Stimulated activated CD4-positive, alpha-beta T cell treated with anti-CD3 and anti-CD28 coated beads, Interleukin-1b, Interleukin-23, amount 100 ng/mL, for 48 hours (primary cell): Measurements from ENCODE around the gene JMJD1C.
A peak's percentile ranks its signal among the peaks of the same experiment; 100 is the strongest.

ENCODE experiments used
- DNase-seq: peaks from one replicate; pipeline ENCODE4 v3.0.0-alpha.2; 2020

JMJD1C gene

DNA sequence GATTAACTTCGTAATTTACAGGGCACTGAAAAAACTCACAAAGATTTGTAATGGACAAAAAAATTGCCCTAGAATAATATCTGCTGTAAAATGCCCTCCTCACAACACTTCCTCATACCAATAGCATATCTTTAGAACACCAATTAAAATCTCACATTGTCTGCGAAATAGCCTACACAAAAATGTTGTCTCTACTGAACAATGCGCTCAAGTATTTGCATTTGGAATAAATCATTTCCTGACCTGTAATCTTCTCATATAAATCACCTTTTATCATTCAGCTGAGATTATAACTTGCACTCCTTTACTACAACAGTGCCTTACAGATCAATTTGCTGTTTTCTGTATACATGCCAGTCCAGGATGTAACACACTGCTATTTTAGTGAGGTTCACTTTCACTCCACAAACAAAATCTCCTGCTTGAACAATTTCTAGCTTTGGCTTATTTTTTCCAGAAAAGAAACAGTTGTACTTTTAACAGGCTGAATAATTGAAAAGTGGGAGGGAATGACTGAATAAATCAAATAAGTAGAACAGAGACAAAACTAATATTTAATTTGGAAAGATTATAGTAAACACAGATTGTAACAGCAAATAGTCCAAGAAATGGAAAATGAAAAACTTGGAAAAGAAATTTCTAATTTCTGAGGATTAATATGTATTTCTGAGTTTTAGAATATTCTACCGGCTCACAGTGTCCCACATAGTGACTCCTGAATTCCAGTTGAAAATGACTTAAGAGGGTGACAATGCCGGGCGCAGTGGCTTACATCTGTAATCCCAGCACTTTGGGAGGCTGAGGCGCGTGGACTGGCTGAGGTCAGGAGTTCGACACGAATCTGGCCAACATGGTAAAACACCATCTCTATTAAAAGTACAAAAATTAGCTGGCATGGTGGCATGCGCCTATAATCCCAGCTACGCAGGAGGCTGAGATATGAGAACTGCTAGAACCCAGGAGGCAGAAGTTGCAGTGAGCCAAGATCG, 30.6 kb downstream of the JMJD1C start:
- DNase-seq = no peak

DNA sequence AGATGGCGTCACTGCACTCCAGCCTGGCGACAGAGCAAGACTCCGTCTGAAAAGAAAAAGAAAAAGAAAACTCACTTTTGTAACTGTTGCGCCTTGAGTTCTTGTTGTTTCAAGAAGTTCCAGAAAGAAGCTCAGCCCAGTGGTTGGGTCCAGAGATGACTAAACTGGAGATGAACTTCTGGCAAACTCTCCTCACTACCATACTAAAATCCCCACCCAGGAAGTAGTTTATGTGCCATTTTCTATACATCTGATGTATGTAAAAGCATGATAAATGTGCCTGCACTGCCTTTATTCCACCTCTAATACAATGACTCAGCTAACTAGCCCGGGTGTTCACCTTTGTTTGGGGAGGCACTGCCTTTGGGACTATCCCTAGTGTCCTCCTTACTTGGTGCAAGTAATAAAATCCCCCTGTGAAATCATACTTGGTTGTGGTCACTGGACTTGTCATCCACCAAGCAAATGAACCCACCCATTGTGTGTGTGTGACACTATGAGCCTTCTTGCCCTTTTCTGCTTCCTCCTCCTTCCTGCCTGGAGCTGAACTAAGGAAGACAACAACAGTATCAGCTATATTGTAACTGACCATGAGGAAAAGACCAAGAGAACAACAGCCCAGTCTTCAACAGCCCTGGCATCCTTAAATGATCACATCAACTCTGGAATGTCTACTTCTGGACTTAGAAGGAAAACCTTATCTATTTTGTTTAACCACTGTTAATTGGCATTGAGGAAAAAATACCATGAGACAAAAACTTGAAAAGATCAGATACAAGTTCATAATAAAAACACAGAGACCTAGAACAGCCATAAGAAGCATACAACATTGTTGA, 33.6 kb downstream of the JMJD1C start:
- DNase-seq = peak; percentile 6

DNA sequence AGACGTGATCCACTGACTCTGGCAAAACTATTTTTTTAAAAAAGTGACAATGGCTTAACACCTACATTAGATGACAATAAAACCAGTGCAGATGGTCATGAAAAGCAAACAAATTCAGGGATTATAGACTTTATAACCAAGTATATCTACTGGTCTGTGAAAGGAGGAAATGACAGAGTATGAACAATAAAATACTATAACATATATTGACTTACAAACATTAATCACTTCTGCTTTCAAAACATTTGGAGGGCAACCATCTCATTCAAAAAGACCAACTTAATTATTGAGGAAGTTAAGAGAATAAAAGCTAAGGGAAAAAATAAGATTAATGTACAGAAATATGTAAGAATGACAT, 34.8 kb downstream of the JMJD1C start:
- DNase-seq = no peak

DNA sequence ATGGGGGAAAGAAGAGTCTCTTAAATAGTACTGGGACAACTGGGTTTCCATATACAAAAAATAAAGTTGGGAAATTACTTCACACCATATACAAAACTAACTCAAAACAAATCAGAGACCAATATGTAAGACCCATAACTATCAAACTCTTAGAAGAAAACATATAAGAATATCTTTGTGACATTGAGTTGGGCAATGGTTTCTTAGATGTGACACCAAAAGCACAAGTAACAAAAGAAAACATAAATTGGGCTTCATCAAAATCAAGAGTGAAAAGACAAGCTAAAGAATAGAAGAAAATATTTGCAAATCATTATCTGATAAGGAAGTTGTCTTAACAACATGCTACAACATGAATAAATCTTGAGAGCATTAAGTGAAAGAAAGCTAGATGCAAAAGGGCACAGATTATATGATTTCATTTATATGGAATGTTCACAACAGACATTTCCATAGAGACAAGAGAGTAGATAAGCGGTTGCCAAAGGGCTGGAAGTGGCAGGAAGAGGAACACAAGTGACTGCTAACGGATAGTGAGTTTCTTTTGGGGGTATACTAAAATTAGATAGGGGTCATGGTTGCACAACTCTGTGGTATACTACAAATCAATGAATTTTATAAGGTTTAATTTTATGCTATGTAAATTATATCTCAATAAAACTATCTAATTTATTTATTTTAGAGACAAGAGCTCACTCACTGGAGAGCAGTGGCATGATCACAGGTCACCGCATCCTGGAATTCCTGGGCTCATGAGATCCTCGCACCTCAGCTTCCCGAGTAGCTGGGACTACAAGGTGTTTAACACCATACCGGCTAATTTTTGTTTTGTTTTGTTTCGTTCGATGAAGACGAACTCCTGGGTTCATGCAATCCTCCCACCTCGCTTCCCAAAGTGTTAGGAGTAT, 35.4 kb downstream of the JMJD1C start:
- DNase-seq = no peak

DNA sequence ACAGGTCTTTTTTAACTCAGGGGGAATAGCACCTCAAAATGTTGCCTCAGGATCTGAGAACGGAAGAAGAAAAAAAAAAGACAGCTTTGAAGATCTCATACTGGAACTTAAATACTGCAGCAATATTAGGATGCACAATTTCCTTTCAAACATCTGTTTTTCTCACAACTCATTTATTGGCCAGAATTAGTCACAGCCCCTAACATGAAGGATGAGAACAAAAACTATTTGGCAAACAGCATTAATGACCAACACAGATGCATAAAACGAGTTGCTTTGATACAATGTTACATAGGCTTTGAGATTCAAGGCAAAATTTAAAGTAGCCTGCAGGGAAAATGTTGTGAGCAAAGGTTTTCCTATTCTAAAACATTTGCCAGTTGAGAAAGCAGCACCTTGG, 36.5 kb downstream of the JMJD1C start:
- no peak for DNase-seq

DNA sequence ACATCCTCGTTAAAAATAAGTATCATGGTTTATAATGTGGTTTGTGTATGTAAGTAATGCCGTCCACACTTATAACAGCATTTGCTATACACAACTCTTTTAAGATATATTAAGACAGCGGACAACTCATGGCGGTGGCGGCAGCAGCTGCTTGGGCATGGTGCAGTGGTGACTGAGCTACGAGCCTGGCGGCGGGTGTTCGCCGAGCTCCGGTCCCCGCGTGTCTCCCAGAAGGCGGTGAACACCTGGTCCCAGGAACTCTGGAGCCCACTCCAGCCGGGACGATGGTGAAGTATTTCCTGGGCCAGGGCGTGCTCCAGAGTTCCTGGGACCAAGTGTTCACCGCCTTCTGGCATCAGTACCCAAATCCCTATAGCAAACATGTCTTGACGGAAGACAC, 38.8 kb downstream of the JMJD1C start:
- DNase-seq = no peak

DNA sequence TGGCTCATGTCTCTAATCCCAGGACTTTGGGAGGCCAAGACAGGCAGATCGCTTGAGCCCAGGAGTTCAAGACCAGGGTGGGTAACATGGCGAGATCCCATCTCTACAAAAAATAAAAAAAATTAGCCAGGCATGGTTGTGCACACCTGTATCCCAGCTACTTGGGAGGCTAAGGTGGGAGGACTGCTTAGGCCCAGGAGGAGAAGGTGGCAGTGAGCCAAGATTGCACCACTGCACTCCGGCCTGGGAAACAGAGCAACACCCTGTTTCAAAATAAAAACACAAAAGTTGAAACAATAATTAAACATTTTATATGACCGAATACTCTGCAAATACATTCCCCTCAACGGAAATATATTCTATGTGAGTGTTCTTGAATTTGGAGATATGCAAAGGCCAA, 40.3 kb downstream of the JMJD1C start:
- no peak for DNase-seq

DNA sequence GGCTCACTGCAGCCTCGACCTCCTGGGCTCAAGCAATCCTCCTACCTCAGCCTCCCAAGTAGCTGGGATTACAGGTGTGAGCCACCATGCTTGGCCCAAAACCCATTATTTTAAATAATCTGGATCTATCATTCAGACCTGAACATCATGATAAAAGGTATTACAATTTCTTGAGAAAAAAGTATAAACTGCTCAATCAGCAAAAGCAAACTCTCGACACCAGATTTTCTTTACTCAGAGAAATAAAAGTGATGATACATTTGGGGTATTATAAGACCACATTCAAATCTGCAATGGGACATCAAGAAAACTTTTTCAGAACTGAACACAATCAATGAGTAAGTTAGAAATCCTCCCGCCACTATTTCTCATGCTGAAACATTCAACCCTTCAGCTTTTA, 41.2 kb downstream of the JMJD1C start:
- no peak for DNase-seq

DNA sequence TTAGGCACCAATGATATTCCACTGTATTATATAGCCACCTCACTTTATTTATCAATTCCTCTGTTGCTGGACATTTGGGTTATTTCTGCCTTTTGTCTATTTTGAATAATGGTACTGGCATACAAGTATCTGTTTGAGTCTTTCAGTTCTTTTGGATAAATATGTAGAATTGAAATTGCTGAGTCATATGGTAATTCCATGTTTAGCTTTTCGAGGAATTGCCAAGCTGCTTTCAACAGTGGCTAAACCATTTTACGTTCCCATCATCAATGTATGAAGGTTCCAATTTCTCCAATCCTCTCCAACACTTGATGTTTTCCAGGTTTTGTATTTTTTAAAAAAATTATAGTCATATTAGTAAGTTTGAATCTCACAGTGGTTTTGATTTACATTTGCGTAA, 42.3 kb downstream of the JMJD1C start:
- DNase-seq = no peak

DNA sequence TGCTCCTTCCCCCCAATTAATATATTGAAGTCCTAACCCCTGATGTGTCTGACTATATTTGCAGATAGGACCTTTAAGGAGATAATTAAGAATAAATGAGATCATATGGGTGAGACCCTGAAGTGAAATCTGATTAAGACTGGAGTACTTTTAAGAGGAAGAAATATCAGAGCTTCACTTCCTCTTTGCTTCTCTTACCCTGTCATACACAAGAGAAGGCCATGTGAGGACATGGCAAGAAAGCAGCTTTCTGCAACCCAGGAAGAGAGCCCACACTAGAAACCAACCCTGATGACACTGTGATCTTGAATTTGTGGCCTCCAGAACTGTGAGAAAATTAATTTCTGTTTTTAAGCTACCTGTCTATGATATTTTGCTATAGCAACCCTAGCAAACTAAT, 44.2 kb downstream of the JMJD1C start:
- no peak for DNase-seq

DNA sequence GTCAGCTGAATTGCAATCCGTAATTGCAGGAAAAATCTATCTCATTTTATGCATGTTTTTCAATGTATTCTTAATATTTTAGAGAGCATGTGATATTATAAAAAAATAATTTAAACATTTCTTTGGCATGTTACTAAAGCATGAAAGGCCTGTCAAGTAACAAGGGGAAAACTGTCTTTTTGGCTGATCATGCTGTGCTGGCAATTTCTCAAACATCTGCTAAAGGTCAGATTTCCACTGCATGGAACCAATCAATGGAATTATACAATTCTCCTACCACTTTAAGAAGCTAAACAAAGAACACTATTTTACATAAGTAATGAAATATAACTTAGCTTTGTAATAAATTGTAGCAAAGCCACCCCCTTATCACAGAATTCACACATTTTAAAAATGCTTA, 49.4 kb downstream of the JMJD1C start:
- no peak for DNase-seq

DNA sequence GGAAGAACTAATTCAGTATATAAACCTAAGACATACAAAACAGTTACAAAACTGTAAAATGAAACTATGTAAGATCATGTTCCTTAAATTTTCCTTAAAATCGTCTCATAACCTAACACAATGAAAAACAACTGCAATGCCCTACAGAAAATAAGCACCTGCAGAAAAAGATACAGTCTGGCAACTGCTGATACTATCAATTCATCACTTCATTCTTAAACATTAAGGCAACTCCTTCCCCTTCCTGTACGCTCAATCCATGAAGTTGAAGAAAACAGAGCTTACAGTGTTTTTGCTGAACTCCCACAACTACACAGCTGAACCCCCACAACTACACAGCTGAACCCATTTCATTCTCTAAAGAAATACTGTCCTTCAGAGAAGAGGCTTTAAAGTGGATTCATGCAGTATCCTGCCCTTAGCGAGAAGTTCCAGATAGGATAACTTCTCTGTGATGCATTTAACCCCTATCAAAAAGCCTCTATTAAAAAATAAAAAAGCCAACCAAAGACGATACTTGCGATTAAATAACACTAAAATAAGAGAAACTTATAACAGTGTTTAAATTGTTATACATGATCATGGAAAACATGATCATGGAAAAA, 50.0 kb downstream of the JMJD1C start:
- no peak for DNase-seq

DNA sequence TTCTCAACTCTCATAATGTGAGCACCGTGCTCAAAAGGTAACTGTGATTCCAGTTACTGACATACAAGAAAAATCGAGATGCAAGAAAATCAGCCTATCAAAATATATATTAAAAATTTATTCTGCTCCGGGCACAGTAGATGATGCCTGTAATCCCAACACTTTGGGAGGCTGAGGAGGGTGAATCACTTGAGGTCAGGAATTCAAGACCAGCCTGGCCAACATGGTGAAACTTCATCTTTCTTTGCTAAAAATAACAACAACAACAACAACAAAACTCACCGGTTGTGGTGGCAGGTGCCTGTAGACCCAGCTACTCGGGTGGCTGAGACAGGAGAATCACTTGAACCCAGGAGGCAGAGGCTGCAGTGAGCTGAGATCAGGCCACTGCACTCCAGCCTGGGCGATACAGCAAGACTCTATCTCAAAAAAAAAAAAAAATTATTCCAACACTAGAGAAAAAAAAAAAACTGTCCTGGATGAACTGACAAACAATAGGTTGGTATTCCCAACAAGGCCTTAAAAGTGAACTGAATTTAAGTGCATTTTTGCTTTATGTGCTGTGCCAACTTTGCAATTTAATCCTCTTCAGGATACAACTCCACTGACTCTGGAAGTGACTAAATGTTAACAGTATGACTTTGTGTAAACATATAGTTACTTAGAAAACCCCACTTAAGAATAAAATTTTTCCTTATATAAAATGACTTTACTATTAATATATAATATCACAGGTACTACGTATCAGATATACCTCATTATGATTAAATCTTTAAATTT, 51.1 kb downstream of the JMJD1C start:
- no peak for DNase-seq

DNA sequence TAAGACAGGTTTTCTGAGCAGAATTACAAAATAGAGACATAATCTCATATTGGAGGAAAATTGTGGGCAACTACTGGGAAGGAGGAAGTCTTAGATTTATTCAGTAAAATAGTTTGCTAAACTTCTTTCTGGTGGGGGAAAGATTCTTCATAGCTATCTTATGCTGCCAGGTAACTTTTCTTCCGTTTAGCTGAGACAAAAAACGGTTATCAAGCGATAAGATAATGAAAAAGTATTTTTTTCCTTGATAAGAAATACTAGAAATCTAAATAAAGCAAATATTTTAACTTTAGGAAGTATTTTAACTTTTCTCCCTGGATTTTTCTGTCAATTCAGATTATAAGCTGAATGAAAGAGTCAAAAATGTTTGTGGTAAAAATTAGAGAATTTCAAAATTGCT, 52.3 kb downstream of the JMJD1C start:
- no peak for DNase-seq

DNA sequence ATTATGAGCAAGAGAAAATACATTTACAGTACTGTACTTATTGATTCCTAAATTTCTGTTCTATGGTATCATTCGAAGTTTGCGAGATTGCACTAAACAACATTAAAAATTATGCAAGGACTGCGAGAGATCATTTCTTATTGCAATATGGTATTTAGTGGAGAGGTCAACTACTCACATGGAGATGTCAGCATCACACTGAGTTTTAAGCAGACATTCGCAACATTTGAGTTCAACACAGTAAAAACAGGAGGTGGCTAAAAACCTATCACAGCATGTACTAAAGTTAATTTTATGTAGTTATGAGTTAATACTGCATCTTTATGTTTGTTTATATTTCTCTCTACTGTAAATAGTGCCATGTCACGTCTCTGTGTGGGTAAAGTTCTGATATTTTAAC, 53.5 kb downstream of the JMJD1C start:
- DNase-seq = no peak

DNA sequence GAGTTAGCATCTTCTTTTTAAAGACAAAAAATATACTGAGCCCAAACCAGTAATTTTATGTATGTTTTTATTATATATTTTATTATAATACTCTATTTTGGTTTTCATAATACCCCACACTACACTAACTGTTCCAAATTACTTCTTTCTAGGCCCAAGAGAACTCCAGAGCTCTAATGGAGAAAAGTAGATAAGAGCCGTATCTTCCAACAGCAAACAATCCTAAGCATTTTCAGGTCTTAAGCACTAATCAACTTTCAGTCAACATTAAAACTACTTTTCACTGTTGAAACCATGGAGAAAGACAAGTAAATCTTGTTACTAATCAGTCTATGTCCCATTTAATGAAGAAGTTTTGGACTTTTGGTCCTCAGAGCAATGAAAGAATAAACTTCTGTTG, 55.1 kb downstream of the JMJD1C start:
- DNase-seq = no peak

DNA sequence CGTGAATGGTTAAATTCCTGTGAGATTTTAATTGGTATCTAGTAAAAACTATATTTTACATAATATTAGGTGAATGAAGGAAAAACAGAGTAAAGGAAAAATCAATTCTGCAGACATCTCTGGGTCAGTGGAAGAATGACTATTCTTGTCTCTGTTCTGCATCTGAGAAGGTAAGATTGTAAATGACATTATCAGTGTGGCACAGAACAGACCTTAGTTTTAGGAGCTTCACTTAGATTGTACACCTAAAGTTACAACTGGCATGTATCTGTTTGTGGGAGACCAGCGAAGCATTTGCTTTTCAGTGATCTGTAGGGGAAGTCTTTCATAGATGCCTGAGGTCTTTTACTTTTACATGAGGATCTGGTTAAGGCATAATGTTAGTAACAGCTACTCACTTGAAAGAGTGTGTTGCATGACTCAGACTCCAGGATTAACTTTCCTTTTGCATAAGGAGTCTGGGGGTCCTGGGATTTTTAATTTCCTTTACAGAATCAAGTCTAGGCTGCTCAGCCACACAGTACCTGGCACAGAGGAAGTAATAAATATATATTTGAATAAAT, 56.2 kb downstream of the JMJD1C start:
- no peak for DNase-seq

DNA sequence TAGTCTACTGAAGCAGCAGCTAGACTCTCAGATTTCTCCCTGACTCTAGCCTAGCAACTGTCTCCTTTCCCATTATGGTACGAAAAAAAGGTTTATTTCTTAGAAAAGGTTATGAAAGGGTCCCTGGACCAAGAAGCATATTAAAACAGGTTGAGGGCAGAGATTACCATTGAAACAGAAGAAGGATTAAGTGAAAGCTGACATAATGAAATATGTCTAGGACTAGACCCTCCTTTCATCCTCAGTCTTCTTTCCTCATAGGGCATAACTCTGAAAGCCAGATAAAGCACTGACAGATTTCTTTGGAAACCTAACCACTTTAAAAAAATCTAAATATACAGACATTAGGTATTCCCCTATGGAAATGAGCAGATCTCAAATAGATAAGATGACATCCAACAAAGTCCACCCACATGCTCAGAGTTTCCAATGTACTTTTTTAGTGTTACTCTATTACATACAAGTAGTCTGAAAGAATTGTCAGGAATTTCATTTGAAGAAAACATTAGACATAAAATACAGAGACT, 58.6 kb downstream of the JMJD1C start:
- no peak for DNase-seq

DNA sequence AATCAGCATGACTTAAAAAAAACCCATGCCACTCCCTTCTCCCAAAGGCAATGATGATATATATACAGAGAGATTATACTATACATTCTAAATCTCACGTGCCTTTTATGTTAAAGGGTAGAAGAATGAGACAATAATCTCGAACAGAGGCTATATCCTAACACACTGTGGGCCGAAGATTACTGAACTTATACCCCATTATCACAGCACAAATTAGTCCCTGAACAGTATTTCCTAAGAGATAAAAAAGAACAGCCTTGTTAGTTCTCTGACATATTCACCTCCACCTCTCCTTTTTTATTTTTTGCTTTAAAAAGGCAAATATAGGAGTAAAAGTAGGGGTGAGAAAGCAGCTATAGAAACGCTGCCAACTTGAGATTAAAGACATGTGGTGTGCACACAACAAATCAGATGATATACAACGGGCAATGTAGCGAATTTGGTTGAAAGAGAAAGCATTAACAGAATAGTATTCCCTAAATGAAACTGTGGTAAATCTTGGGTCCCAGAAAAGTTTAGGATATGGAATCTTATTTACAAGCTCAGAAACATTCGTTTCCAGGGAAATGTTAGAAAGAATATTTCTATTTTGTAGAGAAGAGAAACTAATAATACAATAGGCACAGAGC, 69.5 kb downstream of the JMJD1C start:
- DNase-seq = no peak

DNA sequence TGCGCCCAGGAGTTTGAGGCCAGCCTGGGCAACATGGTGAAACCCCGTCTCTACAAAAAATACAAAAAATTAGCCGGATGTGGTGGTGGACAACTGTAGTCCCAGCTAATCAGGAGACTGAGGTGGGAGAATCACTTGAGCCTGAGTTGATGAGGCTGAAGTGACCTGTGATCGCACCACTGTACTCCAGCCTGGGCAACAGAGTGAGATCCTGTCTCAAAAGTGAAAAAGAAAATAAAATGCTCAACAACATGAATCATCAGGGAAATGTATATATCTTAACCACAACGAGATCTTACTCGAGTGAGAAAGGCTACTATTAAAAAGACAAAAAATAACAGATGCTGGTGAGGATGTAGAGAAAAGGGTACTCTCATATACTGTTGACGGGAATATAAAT, 72.7 kb downstream of the JMJD1C start:
- DNase-seq = no peak

DNA sequence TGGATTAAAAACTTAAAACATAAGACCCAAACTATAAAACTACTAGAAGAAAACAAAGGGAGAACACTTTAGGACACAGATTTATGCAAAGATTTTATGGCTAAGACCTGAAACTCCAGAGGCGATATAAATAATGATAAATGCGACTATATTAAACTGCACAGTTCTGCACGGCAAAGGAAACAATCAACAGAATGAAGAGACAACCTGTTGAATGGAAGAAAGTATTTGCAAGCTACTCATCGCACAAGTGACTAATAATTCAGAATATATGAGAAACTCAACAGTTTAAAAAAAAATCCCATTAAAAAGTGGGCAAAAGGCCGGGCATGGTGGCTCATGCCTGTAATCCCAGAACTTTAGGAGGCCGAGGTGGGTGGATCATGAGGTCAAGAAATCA, 73.6 kb downstream of the JMJD1C start:
- DNase-seq = no peak
